ENCODE measurements around the gene SHBG.
A peak's percentile ranks its signal among the peaks of the same experiment; 100 is the strongest.
"Not testable (repeated sequence)": the region's sequence is repeated elsewhere in the genome, so short reads cannot be mapped to it uniquely, and the experiment has no call there.

SHBG gene

GRCh38 chr17:7629939-7630571 lies at the start of gene SHBG:
Gene SHBG (plus strand): TSS chr17:7630135. CDS start chr17:7630173, 38 bp downstream.
- no peak for DNase-seq (ENCODE audit: low read depth in 2 of 2)

GRCh38 chr17:7580604-7581575 lies 49.0 kb upstream of the SHBG start:
- DNase-seq (ENCODE audit: low read depth in 2 of 2), result no peak

GRCh38 chr17:7582396-7583252 lies 47.3 kb upstream of the SHBG start:
- DNase-seq (ENCODE audit: low read depth in 2 of 2), result no peak

- DNase-seq (ENCODE audit: low read depth in 2 of 2), result peak; percentile 93 to 94
Measured at GRCh38 chr17:7583253-7584109, 46.5 kb upstream of the SHBG start, which contains the start of gene MPDU1. Gene MPDU1 (plus strand): TSS chr17:7583852. CDS start chr17:7583863, 11 bp downstream.

GRCh38 chr17:7586673-7587419 lies 43.1 kb upstream of the SHBG start:
- DNase-seq (ENCODE audit: low read depth in 2 of 2), result no peak

GRCh38 chr17:7587420-7588151 lies 42.3 kb upstream of the SHBG start:
- DNase-seq (ENCODE audit: low read depth in 2 of 2), result no peak

- DNase-seq (ENCODE audit: low read depth in 2 of 2), result no peak
Measured at GRCh38 chr17:7588553-7589203, 41.3 kb upstream of the SHBG start.

- peak; percentile 49 to 52 for DNase-seq (ENCODE audit: low read depth in 2 of 2)
Measured at GRCh38 chr17:7589204-7589868, 40.6 kb upstream of the SHBG start.

GRCh38 chr17:7589891-7590691 lies 39.8 kb upstream of the SHBG start, which contains the start of gene SOX15:
Gene SOX15 (minus strand): TSS chr17:7590094. CDS start chr17:7589676, 418 bp downstream.
- DNase-seq (ENCODE audit: low read depth in 2 of 2), result no peak

- DNase-seq (ENCODE audit: low read depth in 2 of 2), result no peak
Measured at GRCh38 chr17:7590743-7591142, 39.2 kb upstream of the SHBG start.

- DNase-seq (ENCODE audit: low read depth in 2 of 2), result no peak
Measured at GRCh38 chr17:7591596-7591995, 38.3 kb upstream of the SHBG start.

GRCh38 chr17:7592422-7593021 lies 37.4 kb upstream of the SHBG start:
- DNase-seq (ENCODE audit: low read depth in 2 of 2), result no peak

- no peak for DNase-seq (ENCODE audit: low read depth in 2 of 2)
Measured at GRCh38 chr17:7593296-7593695, 36.6 kb upstream of the SHBG start.

GRCh38 chr17:7597561-7597960 lies 32.4 kb upstream of the SHBG start:
- DNase-seq (ENCODE audit: low read depth in 2 of 2), result not testable (repeated sequence)

GRCh38 chr17:7606280-7606679 lies 23.7 kb upstream of the SHBG start:
- no peak for DNase-seq (ENCODE audit: low read depth in 2 of 2)

GRCh38 chr17:7610641-7611040 lies 19.3 kb upstream of the SHBG start:
- no peak for DNase-seq (ENCODE audit: low read depth in 2 of 2)
